Pancreas (tissue), 10 donors: ENCODE data around the gene HMG20B. TPM values are rescaled to one million over a fixed set of nuclear protein-coding genes. Genes with fewer than 3 reads are reported as not detected.
"Not testable (repeated sequence)": the region's sequence is repeated elsewhere in the genome, so short reads cannot be mapped to it uniquely, and the experiment has no call there.

Source experiments
- ATAC-seq, 4 donors: fragments of 200-7000 bp; cut with Tn5 transposase; one replicate each; pipeline versions ENCODE4 v1.8.0 to v1.9.1; 2020; ENCODE audit warnings: mild to moderate bottlenecking in 4 of 4, moderate library complexity in 4 of 4
- DNase-seq, 6 donors: peaks; one replicate each; pipeline ENCODE4 v3.0.0-alpha.2; 2020
- FAIRE-seq: peaks from 2 replicates; lab custom pipeline; 2012; peaks lifted over from hg19 to GRCh38; lab: Jason Lieb, UNC
- H3K27ac ChIP-seq, 4 donors: fragments of 200-600 bp; sonication (generic); 1 replicate in 3 of 4; 2 replicates in 1 of 4; pipeline versions ENCODE4 v1.5.0 to v1.8.0; 2020
- H3K27me3 ChIP-seq, 4 donors: fragments of 200-600 bp; one replicate each; pipeline ENCODE4 v1.8.0; 2021
- H3K36me3 ChIP-seq, 3 donors: fragments of 200-600 bp; sonication (generic) in 1 of 3; one replicate each; pipeline versions ENCODE4 v1.5.0 to v1.8.0; 2020 to 2021
- H3K4me1 ChIP-seq, 3 donors: fragments of 200-600 bp; one replicate each; pipeline ENCODE4 v1.8.0; 2021
- H3K4me3 ChIP-seq, 4 donors: fragments of 200-600 bp; sonication (generic) in 2 of 4; one replicate each; pipeline versions ENCODE4 v1.5.0 to v1.8.0; 2020 to 2021
- H3K9me3 ChIP-seq, 4 donors: fragments of 200-600 bp; one replicate each; pipeline ENCODE4 v1.8.0; 2021
- WGBS, 2 donors: extraction: QIAGEN DNeasy Blood & Tissue Kit; methylation state at CpG; one replicate each; pipeline ENCODE4 v1.1.7; 2013; 5-methylcytosine and 5-hydroxymethylcytosine counted together
- intact Hi-C, 3 donors: fragments of 100-400 bp; cut with DNase I; formaldehyde crosslinking; loops; one replicate each; pipeline versions ENCODE4 v1.11.1 to v1.14.2; 2022
- polyA plus RNA-seq, 2 donors: library from polyadenylated mRNA; stranded (reverse); fragments of 200-250 nt; gene quantifications; one replicate each; pipeline ENCODE4 v1.2.3, GENCODE V29; 2013
- total RNA-seq, 6 donors: library from RNA; stranded (reverse); fragmentation: NEBNext Ultra II Directional in 4 of 6; extraction: Animal tissue kit (Norgen Biotek cat#: 25700) in 4 of 6; gene quantifications; one replicate each; pipeline versions ENCODE4 v1.2.1 to v1.2.4, GENCODE V29; 2021 to 2023
- TF ChIP-seq, protein P1 (sequence below), 4 donors: fragments of 200-600 bp; sonication (generic) in 3 of 4; IDR thresholded peaks; one replicate each; pipeline versions ENCODE4 v1.5.0 to v1.8.0; 2021; ENCODE audit warnings: antibody characterized with exemption in 4 of 4
- donor health status: healthy with polysubstance abuse.
- donor health status: DM: no; HTN: no; CAD: no; lungs with moderate emphysema.
- donor health status: DM: no; HTN: no; CAD: no.
- donor health status: control.
- donor health status: control.
- donor health status: Bipolar disorder and iron deficiency.
- donor health status: DM: yes; HTN: yes; CAD: no.
- donor health status: DM: no; HTN: no; CAD: no.
- donor health status: DM: no; HTN: no; CAD: no.
- donor health status: DM: yes; HTN: yes; CAD: no.

HMG20B gene
- total and polyA plus RNA-seq, 8 donors, result 26.3 to 102 (median 31.7) TPM

DNA sequence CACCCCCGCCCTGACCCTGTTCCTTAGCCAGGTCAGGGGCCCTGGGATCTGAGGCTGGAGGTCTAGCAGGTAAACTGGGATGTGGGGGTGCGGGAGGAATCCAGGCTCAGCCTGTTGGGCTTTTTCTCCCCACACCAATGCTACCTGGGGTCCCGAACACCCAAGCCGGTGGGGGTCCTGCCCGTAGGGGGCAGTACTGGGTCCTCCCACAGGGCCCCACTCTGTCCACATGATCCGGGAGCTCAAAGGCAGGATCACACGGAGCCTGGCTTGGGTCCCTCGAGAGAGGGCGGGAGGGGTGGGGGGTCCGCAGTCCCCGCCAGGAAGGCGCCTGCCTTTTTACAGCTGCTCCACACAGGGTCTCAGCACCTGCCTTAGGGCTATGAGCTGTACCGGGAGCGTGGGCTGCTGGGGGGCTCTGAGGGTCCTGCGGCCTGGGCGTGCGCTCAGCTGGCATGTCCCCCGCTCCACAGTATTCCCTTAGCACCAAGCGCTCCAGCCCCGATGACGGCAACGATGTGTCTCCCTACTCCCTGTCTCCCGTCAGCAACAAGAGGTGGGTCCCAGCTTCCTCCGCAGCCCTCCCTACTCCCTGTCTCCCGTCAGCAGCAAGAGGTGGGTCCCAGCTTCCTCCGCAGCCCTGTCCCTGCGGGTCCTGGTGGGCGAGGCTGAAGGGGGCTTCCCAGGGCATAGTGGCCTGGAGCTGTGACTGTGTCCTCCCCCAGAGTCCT is 46.1 kb upstream of the HMG20B start:
- WGBS, 2 donors, result 90 to 93% methylated on average over 27 to 28 of the region's 28 CpGs
- intact Hi-C loops, result no loop called here
- FAIRE-seq, result no peak
- TF ChIP-seq, protein P1, sequence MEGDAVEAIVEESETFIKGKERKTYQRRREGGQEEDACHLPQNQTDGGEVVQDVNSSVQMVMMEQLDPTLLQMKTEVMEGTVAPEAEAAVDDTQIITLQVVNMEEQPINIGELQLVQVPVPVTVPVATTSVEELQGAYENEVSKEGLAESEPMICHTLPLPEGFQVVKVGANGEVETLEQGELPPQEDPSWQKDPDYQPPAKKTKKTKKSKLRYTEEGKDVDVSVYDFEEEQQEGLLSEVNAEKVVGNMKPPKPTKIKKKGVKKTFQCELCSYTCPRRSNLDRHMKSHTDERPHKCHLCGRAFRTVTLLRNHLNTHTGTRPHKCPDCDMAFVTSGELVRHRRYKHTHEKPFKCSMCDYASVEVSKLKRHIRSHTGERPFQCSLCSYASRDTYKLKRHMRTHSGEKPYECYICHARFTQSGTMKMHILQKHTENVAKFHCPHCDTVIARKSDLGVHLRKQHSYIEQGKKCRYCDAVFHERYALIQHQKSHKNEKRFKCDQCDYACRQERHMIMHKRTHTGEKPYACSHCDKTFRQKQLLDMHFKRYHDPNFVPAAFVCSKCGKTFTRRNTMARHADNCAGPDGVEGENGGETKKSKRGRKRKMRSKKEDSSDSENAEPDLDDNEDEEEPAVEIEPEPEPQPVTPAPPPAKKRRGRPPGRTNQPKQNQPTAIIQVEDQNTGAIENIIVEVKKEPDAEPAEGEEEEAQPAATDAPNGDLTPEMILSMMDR (IDR thresholded peaks at IDR 0.05), result no peak
- H3K4me3 ChIP-seq, result no peak overlapping the region
- no peak overlapping the region for H3K27ac ChIP-seq
- H3K9me3 ChIP-seq, result no peaks in the 10 kb centered on the region
- no peaks in the 10 kb centered on the region for H3K4me1 ChIP-seq
- H3K36me3 ChIP-seq, result peaks cover 3 to 36% (median 15%) of the 10 kb centered on the region in 3 donors
- ATAC-seq, result no peak
- no peaks in the 10 kb centered on the region for H3K27me3 ChIP-seq
- DNase-seq, result peak in 2 of 6 donors; percentile 38 to 72

DNA sequence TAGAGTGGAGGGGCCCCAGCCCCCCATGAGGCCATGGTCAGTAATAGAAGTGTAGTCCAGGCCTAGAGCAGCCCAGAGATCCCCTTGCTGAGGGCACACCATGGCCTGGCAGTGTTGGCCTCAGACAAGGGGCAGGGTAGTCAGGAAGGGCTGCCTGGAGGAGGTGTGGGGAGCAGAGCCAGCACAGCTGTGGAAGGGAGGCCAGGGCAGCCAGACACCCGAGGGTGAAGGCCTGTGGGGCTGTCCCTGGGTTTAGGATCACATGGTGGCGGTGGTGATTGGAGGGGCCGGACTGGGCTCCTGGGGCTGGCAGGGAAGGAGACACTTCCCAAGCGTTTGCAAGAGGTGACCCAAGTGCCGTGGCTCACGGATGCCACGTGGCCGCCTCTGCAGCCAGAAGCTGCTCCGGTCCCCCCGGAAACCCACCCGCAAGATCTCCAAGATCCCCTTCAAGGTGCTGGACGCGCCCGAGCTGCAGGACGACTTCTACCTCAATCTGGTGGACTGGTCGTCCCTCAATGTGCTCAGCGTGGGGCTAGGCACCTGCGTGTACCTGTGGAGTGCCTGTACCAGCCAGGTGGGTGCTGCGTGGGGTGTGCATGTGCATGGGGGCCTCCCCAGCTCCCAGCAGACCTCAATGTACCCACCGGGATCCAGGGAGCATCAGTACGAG is 45.4 kb upstream of the HMG20B start:
- Histone ChIP-seq H3K27ac (no peak overlapping the region), H3K4me1 (no peaks in the 10 kb centered on the region), H3K36me3 (peaks cover 3 to 43% (median 21%) of the 10 kb centered on the region in 3 donors), H3K4me3 (no peak overlapping the region), H3K27me3 (no peaks in the 10 kb centered on the region), H3K9me3 (no peaks in the 10 kb centered on the region)
- TF ChIP-seq, protein P1 (IDR thresholded peaks at IDR 0.05), result no peak
- peak in 1 of 6 donors; percentile 55 for DNase-seq
- ATAC-seq, result no peak
- intact Hi-C loops, result no loop called here
- FAIRE-seq, result no peak
- 95 to 96% methylated on average over 19 to 21 of the region's 21 CpGs for WGBS, 2 donors

DNA sequence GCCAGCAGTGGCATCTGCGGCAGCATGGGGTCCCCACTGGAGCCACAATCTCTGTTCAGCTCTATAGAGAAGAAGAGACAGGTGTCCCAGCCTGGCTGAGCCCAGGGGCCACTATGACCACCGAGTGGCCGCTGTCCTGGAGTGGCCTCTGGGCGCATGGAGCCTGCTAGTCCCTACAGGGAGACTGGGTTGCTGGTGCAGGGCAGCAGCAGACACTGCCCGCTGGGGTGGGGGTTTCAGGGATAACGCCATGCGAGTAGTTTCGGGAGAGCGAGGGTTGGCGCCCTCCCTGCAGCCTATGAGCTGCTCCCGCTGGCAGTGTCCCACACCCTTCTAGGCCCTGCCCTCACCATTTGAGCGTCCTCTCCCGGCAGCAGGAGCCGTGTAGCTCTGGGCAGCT is 44.7 kb upstream of the HMG20B start:
- Histone ChIP-seq H3K4me1 (no peaks in the 10 kb centered on the region), H3K27ac (no peak overlapping the region), H3K9me3 (no peaks in the 10 kb centered on the region), H3K27me3 (no peaks in the 10 kb centered on the region), H3K36me3 (peaks cover 3 to 49% (median 21%) of the 10 kb centered on the region in 3 donors), H3K4me3 (no peak overlapping the region)
- ATAC-seq (no peak), DNase-seq (peak in 1 of 6 donors; percentile 70), FAIRE-seq (no peak)
- intact Hi-C loops, result no loop called here
- WGBS, 2 donors, result 95 to 97% methylated on average over 14 of the region's 14 CpGs
- TF ChIP-seq, protein P1 (IDR thresholded peaks at IDR 0.05), result no peak

DNA sequence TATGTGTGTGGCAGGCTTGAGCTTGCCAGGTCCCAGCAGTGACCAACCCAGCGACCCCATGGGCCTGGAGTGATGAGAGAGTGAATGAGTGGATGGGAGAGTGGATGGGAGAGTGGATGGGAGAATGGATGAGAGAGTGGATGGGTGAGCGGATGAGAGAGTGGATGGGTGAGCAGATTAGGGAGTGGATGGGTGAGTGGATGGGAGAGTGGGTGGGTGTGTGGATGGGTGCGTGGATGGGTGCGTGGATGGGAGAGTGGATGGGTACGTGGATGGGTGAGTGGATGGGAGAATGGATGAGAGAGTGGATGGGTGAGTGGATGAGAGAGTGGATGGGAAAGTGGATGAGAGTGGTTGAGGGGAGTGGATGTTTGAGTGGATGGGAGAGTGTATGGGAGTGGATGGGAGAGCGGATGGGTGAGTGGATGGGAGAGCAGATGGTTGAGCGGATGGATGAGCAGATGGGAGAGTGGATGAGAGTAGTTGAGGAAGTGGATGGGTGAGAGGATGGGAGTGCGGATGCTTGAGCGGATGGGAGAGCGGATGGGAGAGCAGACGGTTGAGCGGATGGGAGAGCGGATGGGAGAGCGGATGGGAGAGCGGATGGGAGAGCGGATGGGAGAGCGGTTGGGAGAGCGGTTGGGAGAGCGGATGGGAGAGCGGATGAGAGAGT is 44.1 kb upstream of the HMG20B start:
- Histone ChIP-seq H3K27ac (no peak overlapping the region), H3K4me3 (no peak overlapping the region), H3K36me3 (peaks cover 3 to 50% (median 21%) of the 10 kb centered on the region in 3 donors), H3K27me3 (no peaks in the 10 kb centered on the region), H3K4me1 (no peaks in the 10 kb centered on the region), H3K9me3 (no peaks in the 10 kb centered on the region)
- DNase-seq (no peak), ATAC-seq (no peak), FAIRE-seq (no peak)
- intact Hi-C loops, result no loop called here
- TF ChIP-seq, protein P1 (IDR thresholded peaks at IDR 0.05), result no peak
- WGBS, 2 donors, result 93 to 97% methylated on average over 20 of the region's 20 CpGs

- DNase-seq, H3K27ac ChIP-seq, H3K4me3 ChIP-seq, ATAC-seq, H3K27me3 ChIP-seq, FAIRE-seq, intact Hi-C loops, H3K9me3 ChIP-seq, H3K4me1 ChIP-seq: not testable (repeated sequence)
- peaks cover 3 to 52% (median 20%) of the 10 kb centered on the region in 3 donors for H3K36me3 ChIP-seq
- 99% methylated on average over 7 of the region's 7 CpGs for WGBS, 2 donors
These were observed 43.4 kb upstream of the HMG20B start for GRCh38 chr19:3529299-3529698.
